Keratinocyte (primary cell): ENCODE data around the gene ZNF385A.

Experiments used
- EZH2 ChIP-seq: IDR thresholded peaks from one replicate; pipeline ENCODE4 v1.6.1; 2012; ENCODE audit warnings: inconsistent platforms, mild to moderate bottlenecking, low read length, moderate library complexity
- TF ChIP-seq, protein P1 (sequence below), 3 experiments: IDR thresholded peaks in 1 of 3; conservative IDR thresholded peaks in 1 of 3; optimal IDR thresholded peaks in 1 of 3; 2 replicates in 2 of 3; 3 replicates in 1 of 3; pipeline versions ENCODE3 to v1.5.1; 2011; ENCODE audit warnings: low read length in 3 of 3, mild to moderate bottlenecking in 3 of 3, moderate library complexity in 2 of 3, control low read depth in 1 of 3, inconsistent platforms in 1 of 3; ENCODE audit not compliant: insufficient read depth in 2 of 3; ENCODE audit errors: extremely low read depth in 1 of 3

DNA sequence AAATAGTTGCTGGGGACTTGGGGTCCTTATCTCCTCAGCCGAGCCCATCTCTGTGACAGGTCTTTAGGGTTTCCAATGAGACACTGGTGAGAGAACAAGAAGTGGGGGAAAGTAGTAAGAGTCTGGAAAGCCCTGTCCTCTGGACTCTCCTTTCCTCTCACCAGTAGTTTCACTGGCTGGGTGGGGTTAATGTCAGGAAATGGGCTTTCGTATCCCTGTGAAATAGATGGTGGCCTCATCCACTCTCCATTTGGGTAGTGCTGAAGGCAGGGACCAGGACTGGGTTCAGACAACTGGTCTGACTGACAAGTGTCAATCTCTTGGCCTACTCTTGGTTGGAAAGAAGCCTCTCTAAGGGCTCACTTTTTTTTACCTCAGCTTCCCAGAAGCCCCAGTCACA, 7.5 kb downstream of the ZNF385A start:
- TF ChIP-seq, protein P1, sequence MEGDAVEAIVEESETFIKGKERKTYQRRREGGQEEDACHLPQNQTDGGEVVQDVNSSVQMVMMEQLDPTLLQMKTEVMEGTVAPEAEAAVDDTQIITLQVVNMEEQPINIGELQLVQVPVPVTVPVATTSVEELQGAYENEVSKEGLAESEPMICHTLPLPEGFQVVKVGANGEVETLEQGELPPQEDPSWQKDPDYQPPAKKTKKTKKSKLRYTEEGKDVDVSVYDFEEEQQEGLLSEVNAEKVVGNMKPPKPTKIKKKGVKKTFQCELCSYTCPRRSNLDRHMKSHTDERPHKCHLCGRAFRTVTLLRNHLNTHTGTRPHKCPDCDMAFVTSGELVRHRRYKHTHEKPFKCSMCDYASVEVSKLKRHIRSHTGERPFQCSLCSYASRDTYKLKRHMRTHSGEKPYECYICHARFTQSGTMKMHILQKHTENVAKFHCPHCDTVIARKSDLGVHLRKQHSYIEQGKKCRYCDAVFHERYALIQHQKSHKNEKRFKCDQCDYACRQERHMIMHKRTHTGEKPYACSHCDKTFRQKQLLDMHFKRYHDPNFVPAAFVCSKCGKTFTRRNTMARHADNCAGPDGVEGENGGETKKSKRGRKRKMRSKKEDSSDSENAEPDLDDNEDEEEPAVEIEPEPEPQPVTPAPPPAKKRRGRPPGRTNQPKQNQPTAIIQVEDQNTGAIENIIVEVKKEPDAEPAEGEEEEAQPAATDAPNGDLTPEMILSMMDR (optimal IDR thresholded peaks at IDR 0.05 in 1 of 3, IDR thresholded peaks at IDR 0.05 in 1 of 3, conservative IDR thresholded peaks at IDR 0.05 in 1 of 3; ENCODE audit: extremely low read depth in 1 of 3, insufficient read depth in 2 of 3, low read length in 3 of 3), result no peak
- no peak for TF ChIP-seq EZH2
